ENCODE results near the gene NECTIN2.

DNA sequence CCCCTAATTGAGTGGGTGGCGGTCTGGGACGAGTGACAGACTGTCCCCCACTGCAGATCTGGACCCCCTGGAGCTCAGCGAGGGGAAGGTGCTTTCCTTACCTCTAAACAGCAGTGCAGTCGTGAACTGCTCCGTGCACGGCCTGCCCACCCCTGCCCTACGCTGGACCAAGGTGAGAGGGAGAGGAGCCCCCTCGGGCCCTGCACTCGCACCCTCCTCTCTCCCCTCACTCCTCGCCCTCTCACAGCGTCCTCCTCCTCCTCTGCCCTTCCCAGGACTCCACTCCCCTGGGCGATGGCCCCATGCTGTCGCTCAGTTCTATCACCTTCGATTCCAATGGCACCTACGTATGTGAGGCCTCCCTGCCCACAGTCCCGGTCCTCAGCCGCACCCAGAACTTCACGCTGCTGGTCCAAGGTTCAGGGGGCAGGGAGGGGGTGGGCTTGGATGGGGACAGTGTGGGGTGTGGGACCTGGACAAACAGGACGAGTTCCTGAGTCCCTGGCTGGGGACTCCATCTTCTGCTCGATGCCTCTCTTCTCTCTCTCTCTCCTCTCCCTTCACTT is 27.5 kb upstream of the NECTIN2 start:
- TF ChIP-seq EP300 (IDR thresholded peaks at IDR 0.05) = no peak
- TF ChIP-seq, protein P1, sequence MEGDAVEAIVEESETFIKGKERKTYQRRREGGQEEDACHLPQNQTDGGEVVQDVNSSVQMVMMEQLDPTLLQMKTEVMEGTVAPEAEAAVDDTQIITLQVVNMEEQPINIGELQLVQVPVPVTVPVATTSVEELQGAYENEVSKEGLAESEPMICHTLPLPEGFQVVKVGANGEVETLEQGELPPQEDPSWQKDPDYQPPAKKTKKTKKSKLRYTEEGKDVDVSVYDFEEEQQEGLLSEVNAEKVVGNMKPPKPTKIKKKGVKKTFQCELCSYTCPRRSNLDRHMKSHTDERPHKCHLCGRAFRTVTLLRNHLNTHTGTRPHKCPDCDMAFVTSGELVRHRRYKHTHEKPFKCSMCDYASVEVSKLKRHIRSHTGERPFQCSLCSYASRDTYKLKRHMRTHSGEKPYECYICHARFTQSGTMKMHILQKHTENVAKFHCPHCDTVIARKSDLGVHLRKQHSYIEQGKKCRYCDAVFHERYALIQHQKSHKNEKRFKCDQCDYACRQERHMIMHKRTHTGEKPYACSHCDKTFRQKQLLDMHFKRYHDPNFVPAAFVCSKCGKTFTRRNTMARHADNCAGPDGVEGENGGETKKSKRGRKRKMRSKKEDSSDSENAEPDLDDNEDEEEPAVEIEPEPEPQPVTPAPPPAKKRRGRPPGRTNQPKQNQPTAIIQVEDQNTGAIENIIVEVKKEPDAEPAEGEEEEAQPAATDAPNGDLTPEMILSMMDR (IDR thresholded peaks at IDR 0.05) = no peak
- no peak for TF ChIP-seq POLR2A (IDR thresholded peaks at IDR 0.05)

All from tibial nerve (tissue), 4 donors.